Measurements from ENCODE around the gene RPL41.

- TF ChIP-seq CTCF (IDR thresholded peaks at IDR 0.05; ENCODE audit: low read length), result no peak
- TF ChIP-seq EZH2 (optimal IDR thresholded peaks at IDR 0.05; ENCODE audit: low read depth, low read length), result no peak
- TF ChIP-seq EZH2phosphoT487 (IDR thresholded peaks at IDR 0.05; ENCODE audit: low read length), result no peak
Observed at GRCh38 chr12:56162468-56163290, 46.2 kb downstream of the RPL41 start.
